ENCODE measurements around the gene GBGT1. TPM values are rescaled to one million over a fixed set of nuclear protein-coding genes. Genes with fewer than 3 reads are reported as not detected.

Gene GBGT1
- total RNA-seq, 2 experiments from 2014 or later: 4.0 to 4.5 TPM

DNA sequence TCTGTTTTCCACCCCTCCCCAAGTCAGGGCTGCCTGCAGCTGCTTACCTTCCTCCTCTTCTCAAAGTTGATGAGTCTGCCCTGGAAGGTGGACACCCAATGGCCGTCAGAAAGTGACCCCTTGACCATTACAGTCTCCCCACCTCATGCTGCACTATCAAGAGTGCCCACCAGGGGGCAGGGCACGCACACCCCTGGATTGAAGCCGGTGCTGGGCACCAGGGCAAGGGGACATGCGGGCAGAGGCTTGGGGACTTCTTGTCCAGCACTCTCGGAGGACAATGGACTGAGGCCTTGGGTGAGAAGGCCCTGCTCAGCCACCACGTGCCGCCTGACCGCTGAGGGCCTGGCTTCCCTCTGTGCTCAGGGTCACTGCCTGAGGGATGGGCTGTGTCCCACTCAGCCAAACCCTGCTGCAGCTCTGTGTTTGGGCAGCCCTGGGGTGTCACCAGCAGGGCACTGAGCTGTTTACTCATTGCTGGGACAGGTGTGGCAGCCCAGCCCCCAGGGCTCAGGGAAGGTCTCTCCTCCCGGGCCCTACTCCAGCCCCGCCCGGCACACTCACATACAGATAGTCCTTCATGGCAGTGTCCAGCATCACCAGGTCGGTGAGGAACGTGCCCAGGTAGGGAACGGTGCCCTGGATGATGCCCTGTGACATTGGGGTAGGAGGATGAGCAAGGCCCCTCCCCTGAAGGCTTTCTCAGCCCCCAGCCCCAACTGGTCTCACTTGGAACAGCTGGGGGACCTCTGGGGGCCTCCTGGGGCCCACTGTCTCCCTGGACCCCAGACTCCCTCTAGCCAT, 60.3 kb downstream of the GBGT1 start:
- H3K27me3 Mint-ChIP-seq: no peaks in the 10 kb centered on the region
- ATAC-seq (ENCODE audit: low read depth): peak; percentile 55
- H3K4me1 Mint-ChIP-seq: peaks cover 4% of the 10 kb centered on the region
- peaks cover 28% of the 10 kb centered on the region for H3K36me3 Mint-ChIP-seq
- no peaks in the 10 kb centered on the region for H3K9me3 Mint-ChIP-seq
- H3K27ac Mint-ChIP-seq: no peak overlapping the region
- H3K4me3 Mint-ChIP-seq: no peak overlapping the region
- DNase-seq: peak; percentile 70
- POLR2A ChIA-PET: interaction anchor here (1.7 to 2.4 kb wide), 2 partner anchors 41 to 44 kb away, joined by 4 to 12 read pairs; no protein-coding TSS in a partner anchor

Other genes with a start within 250 kb of the GBGT1 start
- 10 to 100 TPM; 38.5 to 43.0 TPM for gene TSC1, start 219.3 kb downstream of the GBGT1 start, total RNA-seq
- not detected for gene GFI1B, start 185.2 kb downstream of the GBGT1 start, total RNA-seq
- gene GTF3C5, start 132.9 kb downstream of the GBGT1 start, total RNA-seq: 10 to 100 TPM; 86.4 to 97.5 TPM
- 1 to 10 TPM; 1.4 to 2.3 TPM for gene CEL, start 101.9 kb downstream of the GBGT1 start, total RNA-seq
- 100 to 1,000 TPM; 130 to 134 TPM for gene RALGDS, start 42.7 kb downstream of the GBGT1 start, total RNA-seq
- not detected for gene OBP2B, start 45.3 kb upstream of the GBGT1 start, total RNA-seq
- gene ABO, start 111.3 kb upstream of the GBGT1 start, total RNA-seq: not detected
- gene SURF6, start 172.3 kb upstream of the GBGT1 start, total RNA-seq: 10 to 100 TPM; 20.5 to 21.0 TPM
- gene MED22, start 184.2 kb upstream of the GBGT1 start, total RNA-seq: 10 to 100 TPM; 27.8 to 35.5 TPM
- gene RPL7A, start 184.3 kb upstream of the GBGT1 start, total RNA-seq: 1,000 to 10,000 TPM; 1,843 to 1,855 TPM
- gene SURF1, start 192.6 kb upstream of the GBGT1 start, total RNA-seq: 10 to 100 TPM; 40.6 to 41.9 TPM
- 10 to 100 TPM; 16.2 to 17.0 TPM for gene SURF2, start 192.6 kb upstream of the GBGT1 start, total RNA-seq
- 100 to 1,000 TPM; 160 to 161 TPM for gene SURF4, start 212.1 kb upstream of the GBGT1 start, total RNA-seq
- under 1 TPM; 0.17 to 0.91 TPM for gene STKLD1, start 212.5 kb upstream of the GBGT1 start, total RNA-seq